ENCODE data around the gene CERS5.

GRCh38 chr12:50149311-50149710, 17.9 kb downstream of the CERS5 start:
- TF ChIP-seq POLR2A (IDR thresholded peaks at IDR 0.05; ENCODE audit: low read depth, low read length) (no peak), TAF1 (IDR thresholded peaks at IDR 0.05; ENCODE audit: low read depth, low read length) (no peak)

Measured in GM12891 (cell line).